Psoas muscle (tissue), 8 donors: ENCODE results near the gene YARS1. TPM values are rescaled to one million over a fixed set of nuclear protein-coding genes. Genes with fewer than 3 reads are reported as not detected.
A peak's percentile ranks its signal among the peaks of the same experiment; 100 is the strongest.

Experiments used
- ATAC-seq, 4 donors: fragments of 200-7000 bp; cut with Tn5 transposase; one replicate each; pipeline ENCODE4 v1.9.1; 2020; ENCODE audit warnings: moderate library complexity in 3 of 4, mild to moderate bottlenecking in 2 of 4
- DNase-seq, 2 donors: peaks; one replicate each; pipeline ENCODE4 v3.0.0-alpha.2; 2020
- H3K27ac ChIP-seq: fragments of 200-600 bp; one replicate; pipeline ENCODE4 v1.8.0; 2022
- H3K27me3 ChIP-seq, 3 donors: fragments of 200-600 bp in 1 of 3; one replicate each; pipeline versions ENCODE4 v1.6.1 to v1.8.0; 2013 to 2022; ENCODE audit warnings: low read length in 2 of 3, mild to moderate bottlenecking in 2 of 3, moderate library complexity in 1 of 3; ENCODE audit not compliant: insufficient read depth in 3 of 3
- H3K36me3 ChIP-seq, 2 donors: fragments of 200-600 bp in 1 of 2; one replicate each; pipeline versions ENCODE4 v1.6.1 to v1.8.0; 2013 to 2022; ENCODE audit warnings: low read depth in 1 of 2, mild to moderate bottlenecking in 1 of 2, moderate library complexity in 1 of 2; ENCODE audit not compliant: insufficient read depth in 1 of 2
- H3K4me1 ChIP-seq: fragments of 200-600 bp; one replicate; pipeline ENCODE4 v1.8.0; 2022
- H3K4me3 ChIP-seq: fragments of 200-600 bp; one replicate; pipeline ENCODE4 v1.8.0; 2022; ENCODE audit warnings: mild to moderate bottlenecking
- H3K9me3 ChIP-seq: fragments of 200-600 bp; one replicate; pipeline ENCODE4 v1.8.0; 2022
- WGBS, 3 donors: extraction: QIAGEN DNeasy Blood & Tissue Kit; methylation state at CpG; one replicate each; pipeline versions ENCODE4 v1.1.6 to v1.1.7; 2013; 5-methylcytosine and 5-hydroxymethylcytosine counted together
- intact Hi-C, 2 donors: fragments of 100-400 bp; cut with DNase I; formaldehyde crosslinking; loops; one replicate each; pipeline versions ENCODE4 v1.11.0 to v1.14.2; 2022
- polyA plus RNA-seq, 3 donors: library from polyadenylated mRNA; stranded (reverse); fragments of 200-250 nt; gene quantifications; one replicate each; pipeline ENCODE4 v1.2.3, GENCODE V29; 2013
- total RNA-seq, 4 donors: library from RNA; stranded (reverse); fragmentation: NEBNext Ultra II Directional in 2 of 4; extraction: Animal tissue kit (Norgen Biotek cat#: 25700) in 2 of 4; gene quantifications; one replicate each; pipeline versions ENCODE4 v1.2.1 to v1.2.4, GENCODE V29; 2021 to 2023
- TF ChIP-seq, protein P1 (sequence below): fragments of 200-600 bp; IDR thresholded peaks from one replicate; pipeline ENCODE4 v1.8.0; 2022; ENCODE audit warnings: antibody characterized with exemption
- donor health status: healthy with polysubstance abuse.
- donor health status: DM: no; HTN: no; CAD: no; lungs with moderate emphysema.
- donor health status: Bipolar disorder and iron deficiency.
- donor health status: healthy.
- donor health status: DM: yes; HTN: yes; CAD: no.
- donor health status: DM: no; HTN: no; CAD: no.
- donor health status: DM: no; HTN: no; CAD: no.
- donor health status: DM: yes; HTN: yes; CAD: no.

YARS1 gene
- total and polyA plus RNA-seq, 7 donors, result 36.9 to 114 (median 80.9) TPM

DNA sequence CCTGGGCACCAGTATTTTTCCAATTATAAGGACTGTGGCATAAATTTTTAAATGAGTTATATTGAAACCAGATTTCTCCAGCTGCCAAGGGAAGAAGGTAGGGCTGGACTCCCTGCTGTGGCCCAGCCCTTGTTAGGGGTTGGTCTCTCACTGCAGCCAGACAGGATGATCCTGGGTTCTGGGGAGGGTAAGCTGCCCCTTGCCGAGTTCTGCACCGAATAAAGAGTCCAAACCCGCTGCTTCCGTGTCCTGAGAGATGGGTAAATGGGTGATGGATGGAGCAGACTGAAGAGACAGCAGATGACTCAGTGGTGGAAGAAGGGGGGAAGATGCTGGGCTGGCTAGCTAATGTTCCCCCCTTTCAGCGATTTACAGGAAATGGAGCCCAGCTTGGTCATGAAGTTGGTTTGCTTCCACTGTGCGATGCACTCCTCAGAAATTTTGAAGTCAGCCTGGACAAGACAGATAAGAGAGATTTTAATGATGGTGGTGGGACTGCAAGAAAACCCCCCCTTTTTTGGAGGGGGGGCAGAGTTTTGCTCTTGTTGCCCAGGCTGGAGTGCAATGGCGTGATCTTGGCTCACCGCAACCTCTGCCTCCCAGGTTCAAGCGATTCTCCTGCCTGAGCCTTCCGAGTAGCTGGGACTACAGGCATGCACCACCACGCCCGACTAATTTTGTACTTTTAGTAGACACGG, 41.4 kb downstream of the YARS1 start:
- intact Hi-C loops, result loop anchor here in 1 of 2 donors (10.0 kb wide), 1 partner anchor 371 kb away; no protein-coding TSS in a partner anchor
- TF ChIP-seq, protein P1, sequence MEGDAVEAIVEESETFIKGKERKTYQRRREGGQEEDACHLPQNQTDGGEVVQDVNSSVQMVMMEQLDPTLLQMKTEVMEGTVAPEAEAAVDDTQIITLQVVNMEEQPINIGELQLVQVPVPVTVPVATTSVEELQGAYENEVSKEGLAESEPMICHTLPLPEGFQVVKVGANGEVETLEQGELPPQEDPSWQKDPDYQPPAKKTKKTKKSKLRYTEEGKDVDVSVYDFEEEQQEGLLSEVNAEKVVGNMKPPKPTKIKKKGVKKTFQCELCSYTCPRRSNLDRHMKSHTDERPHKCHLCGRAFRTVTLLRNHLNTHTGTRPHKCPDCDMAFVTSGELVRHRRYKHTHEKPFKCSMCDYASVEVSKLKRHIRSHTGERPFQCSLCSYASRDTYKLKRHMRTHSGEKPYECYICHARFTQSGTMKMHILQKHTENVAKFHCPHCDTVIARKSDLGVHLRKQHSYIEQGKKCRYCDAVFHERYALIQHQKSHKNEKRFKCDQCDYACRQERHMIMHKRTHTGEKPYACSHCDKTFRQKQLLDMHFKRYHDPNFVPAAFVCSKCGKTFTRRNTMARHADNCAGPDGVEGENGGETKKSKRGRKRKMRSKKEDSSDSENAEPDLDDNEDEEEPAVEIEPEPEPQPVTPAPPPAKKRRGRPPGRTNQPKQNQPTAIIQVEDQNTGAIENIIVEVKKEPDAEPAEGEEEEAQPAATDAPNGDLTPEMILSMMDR, result no peak
- H3K4me3 ChIP-seq, result no peak overlapping the region
- no peak overlapping the region for H3K27ac ChIP-seq
- H3K4me1 ChIP-seq, result no peaks in the 10 kb centered on the region
- DNase-seq (peak in 1 of 2 donors; percentile 14), ATAC-seq (no peak)
- no peaks in the 10 kb centered on the region for H3K9me3 ChIP-seq
- no peaks in the 10 kb centered on the region for H3K27me3 ChIP-seq
- 79% methylated on average over 13 of the region's 13 CpGs for WGBS, 3 donors
- peaks cover 4 to 73% of the 10 kb centered on the region in 2 donors for H3K36me3 ChIP-seq

- H3K4me1 ChIP-seq, result no peaks in the 10 kb centered on the region
- no peaks in the 10 kb centered on the region for H3K9me3 ChIP-seq
- no peak overlapping the region for H3K27ac ChIP-seq
- no peak for ATAC-seq
- no peak overlapping the region for H3K4me3 ChIP-seq
- intact Hi-C loops, result loop anchor here (5.0 to 10.0 kb wide), 2 partner anchors 253 to 370 kb away; no protein-coding TSS in a partner anchor
- H3K36me3 ChIP-seq, result peaks cover 1 to 66% of the 10 kb centered on the region in 2 donors
- peak in 1 of 2 donors; percentile 25 for DNase-seq
- WGBS, 3 donors, result 59 to 69% (median 62%) methylated on average over 2 of the region's 2 CpGs
- TF ChIP-seq, protein P1, result no peak
- H3K27me3 ChIP-seq, result no peaks in the 10 kb centered on the region
These were observed 42.1 kb downstream of the YARS1 start for GRCh38 chr1:32774950-32775634.

GRCh38 chr1:32774464-32774808, 42.7 kb downstream of the YARS1 start:
- no peaks in the 10 kb centered on the region for H3K27me3 ChIP-seq
- ATAC-seq (no peak), DNase-seq (peak in 1 of 2 donors; percentile 9)
- intact Hi-C loops, result loop anchor here (5.0 to 10.0 kb wide), 2 partner anchors 252 to 370 kb away; no protein-coding TSS in a partner anchor
- peaks cover 0 to 59% of the 10 kb centered on the region in 2 donors for H3K36me3 ChIP-seq
- no peaks in the 10 kb centered on the region for H3K4me1 ChIP-seq
- H3K4me3 ChIP-seq, result no peak overlapping the region
- no peaks in the 10 kb centered on the region for H3K9me3 ChIP-seq
- H3K27ac ChIP-seq, result no peak overlapping the region
- TF ChIP-seq, protein P1, result no peak

- H3K4me1 ChIP-seq, result no peaks in the 10 kb centered on the region
- H3K4me3 ChIP-seq, result no peak overlapping the region
- H3K27me3 ChIP-seq, result no peaks in the 10 kb centered on the region
- H3K36me3 ChIP-seq, result peaks cover 0 to 54% of the 10 kb centered on the region in 2 donors
- DNase-seq (peak in 1 of 2 donors; percentile 35), ATAC-seq (peak; percentile 8 to 23 (median 16))
- no peak overlapping the region for H3K27ac ChIP-seq
- no peaks in the 10 kb centered on the region for H3K9me3 ChIP-seq
- WGBS, 3 donors, result 58 to 75% (median 66%) methylated on average over 7 of the region's 7 CpGs
- intact Hi-C loops, result loop anchor here (1.0 to 10.0 kb wide), 4 partner anchors 61 to 369 kb away; no protein-coding TSS in a partner anchor
- TF ChIP-seq, protein P1, result no peak
These were observed 43.2 kb downstream of the YARS1 start for GRCh38 chr1:32773764-32774463.
